Transverse colon (tissue), 4 donors: Measurements from ENCODE around the gene PGM2L1. TPM values are rescaled to one million over a fixed set of nuclear protein-coding genes. Genes with fewer than 3 reads are reported as not detected.

Source experiments
- DNase-seq: peaks from one replicate; pipeline ENCODE4 v3.0.0-alpha.2; 2019
- H3K27ac ChIP-seq, 4 donors: fragments of 200-600 bp; sonication (generic); 2 replicates each; pipeline ENCODE4 v1.5.1; 2016 to 2018; ENCODE audit warnings: inconsistent platforms in 4 of 4
- H3K27me3 ChIP-seq: fragments of 200-600 bp; sonication (generic); 2 replicates; pipeline ENCODE4 v1.5.1; 2017; ENCODE audit warnings: inconsistent platforms
- H3K36me3 ChIP-seq, 4 donors: fragments of 200-600 bp; sonication (generic); 2 replicates each; pipeline ENCODE4 v1.5.1; 2017 to 2019; ENCODE audit warnings: inconsistent platforms in 4 of 4
- H3K4me1 ChIP-seq, 4 donors: fragments of 200-600 bp; sonication (generic); 2 replicates each; pipeline ENCODE4 v1.5.1; 2017 to 2020; ENCODE audit warnings: inconsistent platforms in 4 of 4
- H3K4me3 ChIP-seq, 4 donors: fragments of 200-600 bp; sonication (generic); 1 replicate in 1 of 4; 2 replicates in 3 of 4; pipeline versions ENCODE4 v1.5.1 to v1.6.1; 2017 to 2019; ENCODE audit warnings: inconsistent platforms in 4 of 4
- H3K9me3 ChIP-seq, 2 donors: fragments of 200-600 bp; sonication (generic); 2 replicates each; pipeline ENCODE4 v1.5.1; 2017 to 2019; ENCODE audit warnings: inconsistent platforms in 2 of 2
- CTCF ChIP-seq, 5 experiments: fragments of 200-600 bp in 3 of 5; fragments of 450-650 bp in 2 of 5; sonication (generic) in 3 of 5; IDR thresholded peaks; 1 replicate in 2 of 5; 2 replicates in 3 of 5; pipeline ENCODE4 v1.5.1; 2016 to 2017; ENCODE audit warnings: antibody characterized with exemption in 5 of 5, inconsistent platforms in 3 of 5, mild to moderate bottlenecking in 2 of 5, moderate library complexity in 1 of 5
- EP300 ChIP-seq: sonication (generic); formaldehyde crosslinking; IDR thresholded peaks from one replicate; pipeline ENCODE4 v1.6.1; 2017; ENCODE audit warnings: antibody characterized with exemption, low read depth
- POLR2A ChIP-seq: fragments of 450-650 bp; IDR thresholded peaks from one replicate; pipeline ENCODE4 v1.6.1; 2016; ENCODE audit warnings: antibody characterized with exemption, mild to moderate bottlenecking, moderate library complexity
- POLR2AphosphoS5 ChIP-seq, 3 donors: sonication (generic); formaldehyde crosslinking; IDR thresholded peaks; one replicate each; pipeline ENCODE4 v1.6.1; 2016; ENCODE audit warnings: antibody characterized with exemption in 3 of 3
- WGBS, 2 donors: methylation state at CpG; one replicate each; pipeline ENCODE4 v1.1.5; 2018; ENCODE audit warnings: low coverage in 1 of 2; 5-methylcytosine and 5-hydroxymethylcytosine counted together
- in situ Hi-C, 4 donors: fragments of 200-750 bp; cut with MboI; loops; one replicate each; pipeline versions ENCODE4 v1.15.0 to v1.15.1; 2017; ENCODE audit warnings: low sequenced_read_pairs in 3 of 4, low pct_ligation_motif_present in 1 of 4, low pct_unique_long_range_greater_than_20kb in 1 of 4
- intact Hi-C: fragments of 100-400 bp; cut with DNase I; formaldehyde crosslinking; loops from one replicate; pipeline ENCODE4 v1.15.1; 2023; ENCODE audit warnings: low total_unique reads
- total RNA-seq, 4 donors: library from RNA; depleted of rRNA; stranded (reverse); fragments of >200 nt; gene quantifications; one replicate each; pipeline ENCODE4 v1.1.0, GENCODE V29; 2016

The PGM2L1 gene
- total RNA-seq, 4 donors from 2014 or later: 2.6 to 10.1 (median 8.3) TPM

DNA sequence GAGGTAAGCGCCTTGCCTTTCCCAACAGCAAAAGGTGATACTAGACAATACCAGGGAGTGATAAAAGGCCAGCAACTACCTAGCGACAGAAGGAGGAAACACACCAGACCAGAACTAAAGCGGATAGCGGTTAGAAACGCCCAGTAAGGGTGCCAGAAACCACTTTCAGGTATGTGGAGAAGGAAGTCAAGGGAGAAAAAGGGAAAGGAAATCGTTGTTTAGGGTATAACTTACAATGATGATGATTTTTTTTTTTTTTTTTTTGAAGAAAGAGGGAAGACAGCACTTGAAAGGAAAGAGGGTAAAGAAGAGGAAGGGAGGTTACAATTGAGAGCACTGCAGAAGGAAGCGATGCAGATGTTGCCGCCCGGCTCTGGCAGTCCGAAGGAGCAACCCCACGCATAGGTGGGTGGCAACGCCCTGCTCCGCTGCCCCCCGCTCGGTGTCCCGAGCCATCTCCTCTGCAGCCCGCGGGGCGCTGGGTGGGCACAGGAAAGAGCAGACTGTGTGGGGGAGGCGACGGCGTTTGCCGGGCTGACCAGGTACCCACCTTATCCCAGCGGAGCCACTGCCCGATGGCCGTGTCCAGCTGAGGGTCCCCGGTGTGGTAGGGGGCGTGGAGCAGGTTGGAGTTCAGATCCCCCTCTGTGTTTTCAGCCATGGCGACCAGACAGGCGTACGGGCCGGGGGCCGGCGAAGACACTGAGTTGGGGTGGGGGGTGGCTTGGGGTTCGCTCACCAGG is 561 bp downstream of the PGM2L1 start:
- peaks cover 3 to 15% (median 11%) of the 10 kb centered on the region in 4 donors for H3K4me1 ChIP-seq
- intact Hi-C loops: no loop called here
- 2 to 6% methylated on average over 10 to 25 of the region's 35 CpGs for WGBS, 2 donors
- no peaks in the 10 kb centered on the region for H3K9me3 ChIP-seq
- H3K27me3 ChIP-seq: no peaks in the 10 kb centered on the region
- TF ChIP-seq POLR2AphosphoS5 (IDR thresholded peaks at IDR 0.05): peak; percentile 14 to 53 (median 51)
- TF ChIP-seq CTCF (IDR thresholded peaks at IDR 0.05): peak in 4 of 5 experiments; percentile 24 to 67 (median 42)
- TF ChIP-seq EP300: no peak
- peak; percentile 23 for TF ChIP-seq POLR2A
- no peaks in the 10 kb centered on the region for H3K36me3 ChIP-seq
- peak overlapping the region; percentile 64 to 91 (median 76) for H3K4me3 ChIP-seq
- H3K27ac ChIP-seq: peak overlapping the region; percentile 88 to 96 (median 94)
- peak; percentile 62 for DNase-seq
- in situ Hi-C loops: loop anchor here in 1 of 4 donors (10.0 kb wide), 1 partner anchor 47 kb away; no protein-coding TSS in a partner anchor

GRCh38 chr11:74392256-74392655 is 6.0 kb downstream of the PGM2L1 start:
- Histone ChIP-seq H3K27ac (no peak overlapping the region), H3K27me3 (no peaks in the 10 kb centered on the region), H3K4me3 (no peak overlapping the region), H3K4me1 (peaks cover 2 to 8% (median 6%) of the 10 kb centered on the region in 4 donors), H3K36me3 (peaks cover 0 to 1% (median 0%) of the 10 kb centered on the region in 4 donors), H3K9me3 (no peaks in the 10 kb centered on the region)
- TF ChIP-seq EP300 (no peak), CTCF (IDR thresholded peaks at IDR 0.05) (no peak), POLR2A (no peak), POLR2AphosphoS5 (IDR thresholded peaks at IDR 0.05) (no peak)
- in situ Hi-C loops (loop anchor here in 1 of 4 donors (10.0 kb wide), 1 partner anchor 53 kb away; no protein-coding TSS in a partner anchor), intact Hi-C loops (no loop called here)
- WGBS, 2 donors: 80 to 97% methylated on average over 1 to 8 of the region's 8 CpGs
- no peak for DNase-seq

DNA sequence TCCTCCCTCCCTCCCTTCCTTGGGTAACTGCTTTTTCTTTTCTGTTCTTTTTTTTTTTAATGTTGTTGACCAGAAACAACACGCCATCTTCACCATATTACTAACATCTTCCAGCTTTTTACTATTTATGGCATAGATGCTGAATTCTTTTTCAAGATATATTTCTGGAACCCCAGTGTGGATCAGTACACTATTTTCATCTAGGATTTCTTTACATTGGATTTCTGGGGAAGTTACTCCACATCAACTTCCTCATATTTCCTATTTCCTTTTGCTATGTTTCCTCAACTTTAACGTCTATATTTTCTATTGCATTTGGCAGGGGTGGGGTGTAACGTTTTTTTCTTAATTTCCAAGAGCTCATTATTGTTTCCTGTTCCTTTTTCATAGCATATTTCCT is 7.0 kb downstream of the PGM2L1 start:
- in situ Hi-C loops: loop anchor here in 1 of 4 donors (10.0 kb wide), 1 partner anchor 54 kb away; no protein-coding TSS in a partner anchor
- Histone ChIP-seq H3K27ac (no peak overlapping the region), H3K27me3 (no peaks in the 10 kb centered on the region), H3K4me3 (no peak overlapping the region), H3K4me1 (no peaks in the 10 kb centered on the region), H3K36me3 (peaks cover 0 to 1% (median 0%) of the 10 kb centered on the region in 4 donors), H3K9me3 (no peaks in the 10 kb centered on the region)
- DNase-seq: no peak
- no peak for TF ChIP-seq CTCF (IDR thresholded peaks at IDR 0.05)
- no peak for TF ChIP-seq POLR2A
- no peak for TF ChIP-seq EP300
- TF ChIP-seq POLR2AphosphoS5 (IDR thresholded peaks at IDR 0.05): no peak
- intact Hi-C loops: no loop called here
- 48 to 52% methylated on average over 3 of the region's 3 CpGs for whole genome bisulfite sequencing, 2 donors

GRCh38 chr11:74390697-74391096 is 7.5 kb downstream of the PGM2L1 start:
- H3K9me3 ChIP-seq: no peaks in the 10 kb centered on the region
- in situ Hi-C loops (loop anchor here in 1 of 4 donors (10.0 kb wide), 1 partner anchor 54 kb away; no protein-coding TSS in a partner anchor), intact Hi-C loops (no loop called here)
- H3K4me3 ChIP-seq: no peak overlapping the region
- no peak for TF ChIP-seq CTCF (IDR thresholded peaks at IDR 0.05)
- no peak for TF ChIP-seq EP300
- TF ChIP-seq POLR2A: no peak
- TF ChIP-seq POLR2AphosphoS5 (IDR thresholded peaks at IDR 0.05): no peak
- peaks cover 0 to 1% (median 0%) of the 10 kb centered on the region in 4 donors for H3K36me3 ChIP-seq
- WGBS, 2 donors: 63 to 79% methylated on average over 2 of the region's 2 CpGs
- H3K27me3 ChIP-seq: no peaks in the 10 kb centered on the region
- H3K4me1 ChIP-seq: no peaks in the 10 kb centered on the region
- H3K27ac ChIP-seq: no peak overlapping the region
- DNase-seq: no peak
